Measurements from ENCODE around the gene OR51B5. TPM values are rescaled to one million over a fixed set of nuclear protein-coding genes. Genes with fewer than 3 reads are reported as not detected.
A peak's percentile ranks its signal among the peaks of the same experiment; 100 is the strongest.

Gene OR51B5
- total and polyA plus RNA-seq, 2 of the 4 experiments (the other 2 are of a cell fraction): 0.09 to 0.54 TPM

- H2AK5ac ChIP-seq (ENCODE audit: low read depth, low read length): no peak within 1 kb of the TSS; the same call in 1 of the 2 replicates
- intact Hi-C loops (cut with micrococcal nuclease): no loop called here
- H3K36me3 ChIP-seq (ENCODE audit: control insufficient read depth, insufficient read depth, low read length): no peaks in the 10 kb centered on the region
- H3K56ac ChIP-seq (ENCODE audit: extremely low read depth, insufficient read depth, low read length): no peak within 1 kb of the TSS
- no peaks in the 10 kb centered on the region; the same call in 1 of the 2 replicates for H3K4me1 ChIP-seq (ENCODE audit: control insufficient read depth, insufficient read depth, low read length)
- H3K4me3 ChIP-seq (ENCODE audit: insufficient read depth, low read depth, low read length): no peak within 1 kb of the TSS
- H4K5ac ChIP-seq (ENCODE audit: low read depth, low read length): peak within 1 kb of the TSS; percentile 36; the same call in 1 of the 2 replicates
- TF ChIP-seq FOS (IDR thresholded peaks at IDR 0.05; ENCODE audit: low read depth, low read length): no peak
- TF ChIP-seq MAFK (IDR thresholded peaks at IDR 0.05; ENCODE audit: low read depth, low read length): no peak
- TF ChIP-seq CTCF (conservative IDR thresholded peaks at IDR 0.05; ENCODE audit: low read depth, low read length): no peak
- no peak for TF ChIP-seq MAZ (IDR thresholded peaks at IDR 0.05; ENCODE audit: borderline replicate concordance, low read depth, low read length)
- TF ChIP-seq, protein P1, sequence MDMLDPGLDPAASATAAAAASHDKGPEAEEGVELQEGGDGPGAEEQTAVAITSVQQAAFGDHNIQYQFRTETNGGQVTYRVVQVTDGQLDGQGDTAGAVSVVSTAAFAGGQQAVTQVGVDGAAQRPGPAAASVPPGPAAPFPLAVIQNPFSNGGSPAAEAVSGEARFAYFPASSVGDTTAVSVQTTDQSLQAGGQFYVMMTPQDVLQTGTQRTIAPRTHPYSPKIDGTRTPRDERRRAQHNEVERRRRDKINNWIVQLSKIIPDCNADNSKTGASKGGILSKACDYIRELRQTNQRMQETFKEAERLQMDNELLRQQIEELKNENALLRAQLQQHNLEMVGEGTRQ (IDR thresholded peaks at IDR 0.05; ENCODE audit: low read depth, low read length): no peak
- TF ChIP-seq CHD1 (IDR thresholded peaks at IDR 0.05; ENCODE audit: low read depth, low read length): no peak
- no peak for TF ChIP-seq MXI1 (IDR thresholded peaks at IDR 0.05; ENCODE audit: borderline replicate concordance, low read depth, low read length)
- no peak for TF ChIP-seq SMC3 (IDR thresholded peaks at IDR 0.05; ENCODE audit: low read depth, low read length)
- TF ChIP-seq POLR2A (IDR thresholded peaks at IDR 0.05; ENCODE audit: low read depth, low read length): no peak
- no peak for TF ChIP-seq RCOR1 (IDR thresholded peaks at IDR 0.05; ENCODE audit: insufficient replicate concordance, low read length)
- no peak for TF ChIP-seq RFX5 (IDR thresholded peaks at IDR 0.05; ENCODE audit: low read depth, low read length)
- TF ChIP-seq NFE2L2 (IDR thresholded peaks at IDR 0.05; ENCODE audit: low read depth, low read length): no peak
- TF ChIP-seq RAD21 (IDR thresholded peaks at IDR 0.05; ENCODE audit: low read length): no peak
- TF ChIP-seq, protein P2, sequence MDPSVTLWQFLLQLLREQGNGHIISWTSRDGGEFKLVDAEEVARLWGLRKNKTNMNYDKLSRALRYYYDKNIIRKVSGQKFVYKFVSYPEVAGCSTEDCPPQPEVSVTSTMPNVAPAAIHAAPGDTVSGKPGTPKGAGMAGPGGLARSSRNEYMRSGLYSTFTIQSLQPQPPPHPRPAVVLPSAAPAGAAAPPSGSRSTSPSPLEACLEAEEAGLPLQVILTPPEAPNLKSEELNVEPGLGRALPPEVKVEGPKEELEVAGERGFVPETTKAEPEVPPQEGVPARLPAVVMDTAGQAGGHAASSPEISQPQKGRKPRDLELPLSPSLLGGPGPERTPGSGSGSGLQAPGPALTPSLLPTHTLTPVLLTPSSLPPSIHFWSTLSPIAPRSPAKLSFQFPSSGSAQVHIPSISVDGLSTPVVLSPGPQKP (IDR thresholded peaks at IDR 0.05; ENCODE audit: borderline replicate concordance, low read depth, low read length): no peak
- no peak for TF ChIP-seq BHLHE40 (IDR thresholded peaks at IDR 0.05; ENCODE audit: low read depth, low read length)
- in situ Hi-C loops (cut with MboI; ENCODE audit: low sequenced_read_pairs): no loop called here
- H3K27ac ChIP-seq (ENCODE audit: insufficient read depth, low read length): no peak within 1 kb of the TSS
- H2AFZ ChIP-seq (replicated peaks; ENCODE audit: low read length, poor library complexity): peak within 1 kb of the TSS; percentile 37
- no peak for DNase-seq
- BruUV-seq (replicated peaks): no TSS peak
- no peaks in the 10 kb centered on the region for H3K9me1 ChIP-seq (ENCODE audit: insufficient read depth, low read length)
- no CpG with 5 or more reads among the region's 3 CpGs for WGBS, 2 experiments (ENCODE audit: extremely low coverage in 2 of 2, insufficient read length in 1 of 2)
- H2BK20ac ChIP-seq (ENCODE audit: low read depth, low read length): peak within 1 kb of the TSS; percentile 31; the same call in 1 of the 2 replicates
- 0 out of 2 replicates have a peak within 1 kb of the TSS, but pooled peaks have one; percentile 11 for H3K14ac ChIP-seq (replicated peaks; ENCODE audit: low read depth, low read length)
- H3K79me1 ChIP-seq (ENCODE audit: low read depth in 1 of 2, low read length in 2 of 2): no peaks in the 10 kb centered on the region
- no peak within 1 kb of the TSS for H4K91ac ChIP-seq (ENCODE audit: insufficient read depth, low read depth, low read length)
- no peak for ATAC-seq (ENCODE audit: low read depth)
- H3K27me3 ChIP-seq (ENCODE audit: control insufficient read depth, insufficient read depth, low read length): no peaks in the 10 kb centered on the region
- H4K8ac ChIP-seq (ENCODE audit: low read depth in 2 of 2, low read length in 2 of 2): peak within 1 kb of the TSS in 1 of 2 experiments; percentile 39; a peak in 1 of 4 replicates
- H2BK120ac ChIP-seq (ENCODE audit: low read depth, low read length): 0 out of 2 replicates have a peak within 1 kb of the TSS, but pooled peaks have one; percentile 5
- 0 out of 3 replicates have a peak within 1 kb of the TSS, but pooled peaks have one; percentile 20 for H2BK15ac ChIP-seq (ENCODE audit: low read depth, low read length)
- no peaks in the 10 kb centered on the region for H4K20me1 ChIP-seq (ENCODE audit: insufficient read depth, low read length)
- H3K4ac ChIP-seq (ENCODE audit: low read depth, low read length): no peak within 1 kb of the TSS; the same call in 1 of the 2 replicates
- no peak within 1 kb of the TSS for H2BK5ac ChIP-seq (ENCODE audit: low read depth, low read length, poor library complexity, severe bottlenecking)
- H3K18ac ChIP-seq (ENCODE audit: low read depth, low read length): no peak within 1 kb of the TSS; the same call in 1 of the 2 replicates
- POLR2A ChIA-PET (ENCODE audit: unreplicated experiment): no interaction called here
- no peak within 1 kb of the TSS for H3K9ac ChIP-seq (ENCODE audit: low read depth, low read length)
- H3K9me3 ChIP-seq (ENCODE audit: control insufficient read depth, insufficient read depth, low read length): no peaks in the 10 kb centered on the region
- no peak within 1 kb of the TSS for H2AK9ac ChIP-seq (replicated peaks; ENCODE audit: low read depth, low read length, poor library complexity)
- CTCF ChIA-PET: no interaction called here
- H3K23ac ChIP-seq (ENCODE audit: low read depth, low read length): no peak within 1 kb of the TSS
- H3K4me2 ChIP-seq (ENCODE audit: low read depth, low read length): no peak within 1 kb of the TSS
- dilution Hi-C loops (cut with HindIII; ENCODE audit: low sequenced_read_pairs, unreplicated experiment): no loop called here
Observed at GRCh38 chr11:5324197-5324596, 19.1 kb downstream of the OR51B5 start, which contains the start of gene OR51B2. Gene OR51B2 (minus strand): TSS chr11:5324297. CDS start chr11:5324297, 0 bp downstream.
